ENCODE data around the gene CFAP90.

The CFAP90 gene

DNA sequence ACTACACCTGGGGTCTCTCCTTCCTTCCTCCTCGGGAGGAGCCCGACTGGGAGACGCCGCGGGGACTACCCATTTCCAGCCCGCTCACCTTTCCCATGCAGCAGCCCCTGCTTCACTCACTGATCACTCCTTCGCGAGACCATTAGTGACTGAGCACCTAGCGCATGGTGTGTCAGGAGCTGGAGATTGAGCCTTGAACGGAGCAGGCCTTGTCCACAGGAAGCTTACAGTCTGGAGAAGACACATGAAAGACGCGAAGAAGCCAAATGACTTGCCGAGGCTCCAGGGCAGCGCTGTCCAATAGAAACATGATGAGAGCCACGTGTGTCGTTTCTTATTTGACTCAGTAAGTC lies 283 bp upstream of the CFAP90 start:
- Histone ChIP-seq H2AFZ (ENCODE audit: low read depth, low read length, severe bottlenecking) (no peak overlapping the region), H3K9ac (ENCODE audit: low read length) (no peak overlapping the region), H3K4me3 (ENCODE audit: insufficient read depth, low read length, poor library complexity, severe bottlenecking) (no peak overlapping the region), H3F3A (ENCODE audit: insufficient read depth) (no peaks in the 10 kb centered on the region), H3K4me2 (ENCODE audit: low read depth, low read length, poor library complexity, severe bottlenecking) (no peak overlapping the region), H3K9me3 (ENCODE audit: insufficient read depth, low read length) (no peaks in the 10 kb centered on the region), H3K9me2 (replicated peaks; ENCODE audit: insufficient read depth, low read length) (no peaks in the 10 kb centered on the region), H3K36me3 (ENCODE audit: low read length) (no peaks in the 10 kb centered on the region), H3K27me3 (ENCODE audit: low read length) (no peaks in the 10 kb centered on the region), H3K27ac (ENCODE audit: low read depth, low read length) (no peak overlapping the region), H3K79me2 (ENCODE audit: insufficient read depth, low read length) (no peaks in the 10 kb centered on the region), H4K20me1 (ENCODE audit: low read depth, low read length) (no peaks in the 10 kb centered on the region)
- no peak for TF ChIP-seq EZH2phosphoT487 (conservative IDR thresholded peaks at IDR 0.05; ENCODE audit: low read length)
- TF ChIP-seq, protein P1, sequence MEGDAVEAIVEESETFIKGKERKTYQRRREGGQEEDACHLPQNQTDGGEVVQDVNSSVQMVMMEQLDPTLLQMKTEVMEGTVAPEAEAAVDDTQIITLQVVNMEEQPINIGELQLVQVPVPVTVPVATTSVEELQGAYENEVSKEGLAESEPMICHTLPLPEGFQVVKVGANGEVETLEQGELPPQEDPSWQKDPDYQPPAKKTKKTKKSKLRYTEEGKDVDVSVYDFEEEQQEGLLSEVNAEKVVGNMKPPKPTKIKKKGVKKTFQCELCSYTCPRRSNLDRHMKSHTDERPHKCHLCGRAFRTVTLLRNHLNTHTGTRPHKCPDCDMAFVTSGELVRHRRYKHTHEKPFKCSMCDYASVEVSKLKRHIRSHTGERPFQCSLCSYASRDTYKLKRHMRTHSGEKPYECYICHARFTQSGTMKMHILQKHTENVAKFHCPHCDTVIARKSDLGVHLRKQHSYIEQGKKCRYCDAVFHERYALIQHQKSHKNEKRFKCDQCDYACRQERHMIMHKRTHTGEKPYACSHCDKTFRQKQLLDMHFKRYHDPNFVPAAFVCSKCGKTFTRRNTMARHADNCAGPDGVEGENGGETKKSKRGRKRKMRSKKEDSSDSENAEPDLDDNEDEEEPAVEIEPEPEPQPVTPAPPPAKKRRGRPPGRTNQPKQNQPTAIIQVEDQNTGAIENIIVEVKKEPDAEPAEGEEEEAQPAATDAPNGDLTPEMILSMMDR (IDR thresholded peaks at IDR 0.05; ENCODE audit: insufficient read depth, low read length, poor library complexity, severe bottlenecking): no peak

DNA sequence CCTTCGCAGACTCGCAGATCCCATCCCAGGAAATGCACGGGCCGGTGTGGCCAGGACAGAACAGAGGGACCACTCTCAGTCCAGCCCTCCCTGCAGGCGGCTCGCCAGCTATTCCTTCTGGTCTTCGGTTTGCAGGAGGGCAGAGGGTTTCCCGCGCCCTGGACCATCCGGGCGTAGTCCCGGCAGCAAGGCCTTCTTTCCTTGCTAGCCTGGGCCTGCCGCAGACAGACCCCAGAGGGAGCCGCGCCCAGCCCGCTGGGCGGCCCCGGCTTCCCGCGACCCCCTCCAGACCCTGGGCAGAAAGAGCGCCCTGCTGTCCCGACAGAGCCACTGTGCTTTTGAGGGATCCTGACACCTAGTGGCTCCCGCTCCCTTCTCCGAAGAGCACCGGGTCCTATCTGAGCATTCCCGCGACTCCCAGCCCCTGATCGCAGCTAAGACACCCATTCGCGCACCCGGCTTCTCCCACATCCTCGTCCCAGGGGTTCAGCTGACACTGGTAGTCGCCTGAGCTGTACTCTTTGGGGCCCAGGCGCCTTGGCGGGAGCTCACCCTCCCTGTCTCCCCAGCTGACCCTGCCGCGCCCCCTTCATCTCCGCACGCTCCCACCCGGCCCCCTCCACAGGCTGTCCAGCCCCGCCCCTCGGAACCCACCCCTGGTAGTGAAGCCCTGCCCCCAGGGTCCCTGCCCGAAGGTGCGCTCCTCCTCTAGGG lies 1.1 kb downstream of the CFAP90 start:
- H3K4me2 ChIP-seq (ENCODE audit: low read depth, low read length, poor library complexity, severe bottlenecking): no peak overlapping the region
- H3K9ac ChIP-seq (ENCODE audit: low read length): no peak overlapping the region
- no peak overlapping the region for H2AFZ ChIP-seq (ENCODE audit: low read depth, low read length, severe bottlenecking)

DNA sequence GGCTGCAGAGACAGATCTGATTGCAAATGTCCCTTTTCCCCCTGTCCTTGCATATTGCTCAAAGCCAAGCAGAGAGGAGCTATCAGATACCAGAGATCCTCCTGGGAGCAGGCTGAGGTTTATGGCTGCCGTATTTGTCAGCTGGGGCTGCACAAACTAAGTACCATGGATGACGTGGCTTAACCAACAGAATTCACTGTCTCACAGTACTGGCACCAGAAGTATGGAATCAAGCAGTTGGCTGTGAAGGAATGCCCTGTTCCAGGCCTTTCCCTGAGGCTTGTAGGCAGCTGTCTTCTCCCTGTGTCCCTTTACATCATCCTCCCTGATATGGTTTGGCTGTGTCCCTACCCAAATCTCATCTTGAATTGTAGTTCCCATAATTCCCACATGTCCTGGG lies 2.6 kb downstream of the CFAP90 start:
- Histone ChIP-seq H3K79me2 (ENCODE audit: insufficient read depth, low read length) (no peaks in the 10 kb centered on the region), H3K27me3 (ENCODE audit: low read length) (no peaks in the 10 kb centered on the region), H4K20me1 (ENCODE audit: low read depth, low read length) (no peaks in the 10 kb centered on the region), H3K27ac (ENCODE audit: low read depth, low read length) (no peak overlapping the region), H2AFZ (ENCODE audit: low read depth, low read length, severe bottlenecking) (no peak overlapping the region), H3K4me3 (ENCODE audit: insufficient read depth, low read length, poor library complexity, severe bottlenecking) (no peak overlapping the region), H3K9me2 (replicated peaks; ENCODE audit: insufficient read depth, low read length) (no peaks in the 10 kb centered on the region), H3K9ac (ENCODE audit: low read length) (no peak overlapping the region), H3K9me3 (ENCODE audit: insufficient read depth, low read length) (no peaks in the 10 kb centered on the region), H3F3A (ENCODE audit: insufficient read depth) (no peaks in the 10 kb centered on the region), H3K36me3 (ENCODE audit: low read length) (no peaks in the 10 kb centered on the region), H3K4me2 (ENCODE audit: low read depth, low read length, poor library complexity, severe bottlenecking) (no peak overlapping the region)
- TF ChIP-seq, protein P1 (IDR thresholded peaks at IDR 0.05; ENCODE audit: insufficient read depth, low read length, poor library complexity, severe bottlenecking): no peak

More for the DNA sequence above, 1.1 kb downstream of the CFAP90 start:
- Histone ChIP-seq H3K9me3 (ENCODE audit: insufficient read depth, low read length) (no peaks in the 10 kb centered on the region), H3K79me2 (ENCODE audit: insufficient read depth, low read length) (no peaks in the 10 kb centered on the region), H3K36me3 (ENCODE audit: low read length) (no peaks in the 10 kb centered on the region), H3K4me3 (ENCODE audit: insufficient read depth, low read length, poor library complexity, severe bottlenecking) (no peak overlapping the region), H3K27me3 (ENCODE audit: low read length) (no peaks in the 10 kb centered on the region), H3F3A (ENCODE audit: insufficient read depth) (no peaks in the 10 kb centered on the region), H4K20me1 (ENCODE audit: low read depth, low read length) (no peaks in the 10 kb centered on the region), H3K27ac (ENCODE audit: low read depth, low read length) (no peak overlapping the region), H3K9me2 (replicated peaks; ENCODE audit: insufficient read depth, low read length) (no peaks in the 10 kb centered on the region)
- TF ChIP-seq EZH2phosphoT487 (conservative IDR thresholded peaks at IDR 0.05; ENCODE audit: low read length): no peak
- TF ChIP-seq, protein P1 (IDR thresholded peaks at IDR 0.05; ENCODE audit: insufficient read depth, low read length, poor library complexity, severe bottlenecking): no peak
